Measurements from ENCODE around the gene GAS7. TPM values are rescaled to one million over a fixed set of nuclear protein-coding genes. Genes with fewer than 3 reads are reported as not detected.

Gene GAS7
- total and polyA plus RNA-seq, 3 experiments from 2014 or later, result 1.9 to 4.4 (median 3.3) TPM

DNA sequence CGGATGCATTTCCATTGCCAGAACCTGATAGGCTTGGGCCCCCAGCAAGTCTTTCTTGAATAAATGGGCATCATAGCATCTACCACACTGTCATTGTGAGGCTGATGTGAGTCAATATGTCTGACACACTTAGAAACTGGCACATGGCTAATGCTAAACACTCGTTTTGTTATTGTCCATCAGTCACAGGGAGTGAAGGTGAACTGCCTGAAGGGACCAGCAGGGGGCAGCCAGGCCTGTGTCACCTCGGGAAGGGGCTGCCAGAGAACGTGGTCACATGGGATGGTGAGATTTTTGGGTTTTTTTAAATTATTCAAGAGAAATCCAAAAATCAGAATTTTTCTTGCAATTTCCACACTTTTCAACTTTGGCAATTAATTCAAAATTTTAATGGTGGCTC lies 292.5 kb downstream of the GAS7 start:
- no peaks in the 10 kb centered on the region for H3K27me3 ChIP-seq (ENCODE audit: insufficient read depth, low read length, poor library complexity, severe bottlenecking)
- no peak overlapping the region for H3K27ac ChIP-seq (ENCODE audit: low read depth, low read length)
- ChIA-PET POLR2A (no interaction called here), CTCF (no interaction called here)
- H3K9me3 ChIP-seq (ENCODE audit: low read length), result no peaks in the 10 kb centered on the region
- no peaks in the 10 kb centered on the region for H3K36me3 Mint-ChIP-seq
- H3K27me3 Mint-ChIP-seq, result peaks cover 0 to 8% of the 10 kb centered on the region in 2 donors
- no peak overlapping the region for H3K27ac Mint-ChIP-seq
- no peak overlapping the region for H3K4me3 Mint-ChIP-seq
- H3K4me3 ChIP-seq (ENCODE audit: low read length), result no peak overlapping the region
- H3K36me3 ChIP-seq (ENCODE audit: insufficient read depth, low read length), result no peaks in the 10 kb centered on the region
- H3K4me1 Mint-ChIP-seq, result no peaks in the 10 kb centered on the region
- H3K4me1 ChIP-seq (ENCODE audit: insufficient read depth, low read length), result no peaks in the 10 kb centered on the region
- no peaks in the 10 kb centered on the region for H3K9me3 Mint-ChIP-seq
- no peak for DNase-seq

DNA sequence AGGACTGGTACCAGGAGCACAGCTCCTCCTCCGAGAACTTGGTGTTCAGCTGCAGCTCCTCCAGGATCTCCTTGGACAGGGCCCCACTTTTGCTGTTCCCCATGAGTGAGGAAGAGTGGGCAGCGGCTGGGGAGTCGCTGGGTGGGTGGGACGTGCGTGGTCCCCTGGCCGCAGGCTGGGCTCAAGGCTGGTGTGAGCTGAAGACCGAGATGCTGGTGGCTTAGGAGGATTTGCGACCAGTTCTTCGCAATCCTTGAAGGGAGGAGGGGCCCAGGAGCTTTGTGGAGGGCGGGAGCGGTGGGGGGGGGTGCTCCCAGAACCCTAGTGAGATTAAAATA lies 293.4 kb downstream of the GAS7 start, which contains the start of gene RCVRN:
Gene RCVRN, minus strand, starts transcription at position 194 of the 338 bp plus-strand sequence. Its CDS starts 91 bp downstream, at position 103.
- CTCF ChIA-PET, result no interaction called here
- H3K9me3 ChIP-seq (ENCODE audit: low read length), result no peaks in the 10 kb centered on the region
- H3K36me3 Mint-ChIP-seq, result no peaks in the 10 kb centered on the region
- H3K4me1 Mint-ChIP-seq, result no peaks in the 10 kb centered on the region
- H3K27ac ChIP-seq (ENCODE audit: low read depth, low read length), result no peak within 1 kb of the TSS
- H3K27me3 ChIP-seq (ENCODE audit: insufficient read depth, low read length, poor library complexity, severe bottlenecking), result no peaks in the 10 kb centered on the region
- POLR2A ChIA-PET, result no interaction called here
- H3K27me3 Mint-ChIP-seq, result peaks cover 2 to 8% of the 10 kb centered on the region in 2 donors
- DNase-seq, result no peak
- no peak within 1 kb of the TSS for H3K4me3 ChIP-seq (ENCODE audit: low read length)
- H3K4me1 ChIP-seq (ENCODE audit: insufficient read depth, low read length), result no peaks in the 10 kb centered on the region
- H3K36me3 ChIP-seq (ENCODE audit: insufficient read depth, low read length), result no peaks in the 10 kb centered on the region
- no peak within 1 kb of the TSS for H3K4me3 Mint-ChIP-seq
- H3K27ac Mint-ChIP-seq, result no peak within 1 kb of the TSS
- H3K9me3 Mint-ChIP-seq, result no peaks in the 10 kb centered on the region

DNA sequence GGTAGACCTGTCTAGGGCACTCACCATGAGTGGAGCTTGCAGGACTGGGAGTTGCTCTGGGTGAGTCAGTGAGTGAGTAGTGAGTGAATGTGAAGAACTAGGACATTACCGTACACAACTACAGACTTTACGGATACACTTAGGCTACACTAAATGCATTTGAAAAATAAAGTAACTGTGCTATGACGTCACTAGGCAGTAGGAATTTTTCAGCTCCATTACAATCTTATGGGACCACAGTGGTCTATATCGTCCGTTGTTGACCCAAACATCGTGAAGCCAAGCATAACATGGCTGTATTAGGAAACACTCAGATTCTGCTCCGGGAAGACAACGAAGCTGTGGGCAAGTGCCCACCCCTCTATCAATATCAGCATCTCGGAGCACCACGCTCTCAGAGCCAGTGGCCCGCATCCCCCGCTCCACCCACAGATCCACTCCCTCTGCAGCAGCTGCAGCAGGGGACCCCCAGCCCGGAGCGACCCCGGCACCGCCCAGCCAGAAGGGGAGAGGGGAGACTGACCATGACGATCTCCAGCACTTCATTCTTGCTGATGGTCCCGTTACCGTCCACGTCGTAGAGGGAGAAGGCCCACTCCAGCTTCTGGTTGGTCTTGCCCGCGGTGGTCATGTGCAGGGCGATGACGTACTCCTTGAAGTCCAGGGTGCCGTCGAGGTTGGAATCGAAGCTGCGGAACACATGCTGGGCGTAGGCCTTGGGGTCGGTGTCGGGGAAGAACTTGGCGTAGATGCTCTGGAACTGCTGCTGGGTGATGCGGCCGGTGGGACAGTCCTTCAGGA lies 293.9 kb downstream of the GAS7 start:
- Histone ChIP-seq H3K9me3 (ENCODE audit: low read length) (no peaks in the 10 kb centered on the region), H3K4me3 (ENCODE audit: low read length) (no peak overlapping the region), H3K27ac (ENCODE audit: low read depth, low read length) (no peak overlapping the region), H3K4me1 (ENCODE audit: insufficient read depth, low read length) (no peaks in the 10 kb centered on the region), H3K36me3 (ENCODE audit: insufficient read depth, low read length) (no peaks in the 10 kb centered on the region), H3K27me3 (ENCODE audit: insufficient read depth, low read length, poor library complexity, severe bottlenecking) (no peaks in the 10 kb centered on the region)
- Mint-ChIP-seq H3K4me3 (no peak overlapping the region), H3K27me3 (peaks cover 2 to 10% of the 10 kb centered on the region in 2 donors), H3K27ac (no peak overlapping the region), H3K36me3 (no peaks in the 10 kb centered on the region), H3K9me3 (no peaks in the 10 kb centered on the region), H3K4me1 (no peaks in the 10 kb centered on the region)
- ChIA-PET POLR2A (no interaction called here), CTCF (no interaction called here)
- DNase-seq, result no peak

DNA sequence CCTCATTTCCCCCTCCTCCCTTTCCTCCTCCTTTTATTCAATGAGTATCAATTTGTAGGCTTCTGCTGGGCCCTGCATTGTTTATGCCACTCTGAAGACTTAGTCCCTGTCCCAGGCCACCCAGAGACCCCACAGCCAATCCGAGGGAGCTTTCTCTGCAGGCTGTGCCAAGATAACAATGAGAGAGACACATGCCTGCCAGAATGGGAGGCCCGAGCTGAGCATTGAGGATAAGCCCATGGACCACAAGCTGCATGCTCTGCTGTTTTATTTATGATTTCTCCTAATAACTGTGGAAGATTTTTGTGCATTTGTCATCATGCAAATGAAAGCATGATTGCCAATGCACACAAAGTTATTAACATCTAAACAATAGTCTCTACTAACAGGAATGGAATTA lies 296.3 kb downstream of the GAS7 start:
- no peaks in the 10 kb centered on the region for H3K4me1 Mint-ChIP-seq
- Histone ChIP-seq H3K36me3 (ENCODE audit: insufficient read depth, low read length) (no peaks in the 10 kb centered on the region), H3K4me1 (ENCODE audit: insufficient read depth, low read length) (no peaks in the 10 kb centered on the region), H3K4me3 (ENCODE audit: low read length) (no peak overlapping the region), H3K27me3 (ENCODE audit: insufficient read depth, low read length, poor library complexity, severe bottlenecking) (no peaks in the 10 kb centered on the region), H3K9me3 (ENCODE audit: low read length) (no peaks in the 10 kb centered on the region), H3K27ac (ENCODE audit: low read depth, low read length) (no peak overlapping the region)
- POLR2A ChIA-PET, result no interaction called here
- no peaks in the 10 kb centered on the region for H3K9me3 Mint-ChIP-seq
- H3K36me3 Mint-ChIP-seq, result no peaks in the 10 kb centered on the region
- H3K27me3 Mint-ChIP-seq, result peaks cover 3 to 11% of the 10 kb centered on the region in 2 donors
- no peak for DNase-seq
- peak overlapping the region in 1 of 8 donors; percentile 90 for H3K27ac Mint-ChIP-seq
- CTCF ChIA-PET, result no interaction called here
- no peak overlapping the region for H3K4me3 Mint-ChIP-seq

DNA sequence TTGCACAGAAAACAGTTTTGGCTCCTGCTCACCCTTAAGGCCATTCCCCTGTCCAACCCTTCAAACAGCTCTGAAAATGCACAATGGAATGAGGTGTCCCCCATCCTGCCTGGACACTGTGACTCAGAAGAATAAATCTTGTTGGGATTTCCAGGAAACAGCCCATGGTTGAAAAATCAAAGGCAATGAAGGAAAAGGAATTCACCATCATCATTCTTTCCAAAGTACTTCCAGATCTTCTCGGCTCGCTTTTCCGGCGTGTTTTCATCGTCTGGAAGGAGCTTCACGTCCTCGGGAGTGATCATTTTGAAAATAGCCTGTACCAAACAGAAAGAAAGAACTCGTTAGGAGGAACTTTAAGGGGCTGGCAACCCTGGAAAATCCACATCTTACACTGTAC lies 297.6 kb downstream of the GAS7 start:
- CTCF ChIA-PET, result no interaction called here
- Histone ChIP-seq H3K27ac (ENCODE audit: low read depth, low read length) (no peak overlapping the region), H3K4me1 (ENCODE audit: insufficient read depth, low read length) (no peaks in the 10 kb centered on the region), H3K27me3 (ENCODE audit: insufficient read depth, low read length, poor library complexity, severe bottlenecking) (no peaks in the 10 kb centered on the region), H3K9me3 (ENCODE audit: low read length) (no peaks in the 10 kb centered on the region), H3K4me3 (ENCODE audit: low read length) (no peak overlapping the region), H3K36me3 (ENCODE audit: insufficient read depth, low read length) (no peaks in the 10 kb centered on the region)
- Mint-ChIP-seq H3K27me3 (peaks cover 4 to 16% of the 10 kb centered on the region in 2 donors), H3K4me3 (no peak overlapping the region), H3K27ac (no peak overlapping the region), H3K4me1 (no peaks in the 10 kb centered on the region), H3K36me3 (no peaks in the 10 kb centered on the region), H3K9me3 (no peaks in the 10 kb centered on the region)
- POLR2A ChIA-PET, result no interaction called here
- DNase-seq, result no peak

DNA sequence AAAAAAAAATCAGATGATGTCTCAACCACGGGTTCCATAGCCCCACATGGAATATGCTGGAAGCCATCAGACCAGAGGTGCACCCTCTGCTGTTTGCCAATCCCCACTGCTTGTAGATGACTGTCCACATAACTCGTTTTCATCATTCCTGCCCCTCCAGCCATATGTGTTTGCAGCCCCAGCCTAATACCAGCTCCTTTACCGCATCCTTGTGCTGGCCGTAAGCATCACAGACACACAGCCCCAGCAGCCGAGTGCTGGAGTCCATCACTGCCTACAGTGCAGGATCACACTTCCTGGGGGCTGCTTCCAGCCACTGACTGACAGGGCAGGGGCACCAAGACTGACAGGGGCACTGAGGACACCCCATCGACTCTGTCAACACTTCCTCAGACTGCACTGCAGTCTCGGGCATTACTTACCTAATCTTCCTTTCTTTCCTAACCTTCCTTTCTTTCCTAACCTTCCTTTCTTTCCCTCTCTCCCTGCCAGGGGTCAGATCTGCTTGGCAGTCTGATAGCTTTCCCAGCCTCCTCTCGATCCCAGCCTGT lies 298.3 kb downstream of the GAS7 start:
- H3K4me1 ChIP-seq (ENCODE audit: insufficient read depth, low read length), result no peaks in the 10 kb centered on the region
- H3K9me3 ChIP-seq (ENCODE audit: low read length), result no peaks in the 10 kb centered on the region
- ChIA-PET CTCF (no interaction called here), POLR2A (no interaction called here)
- H3K27me3 ChIP-seq (ENCODE audit: insufficient read depth, low read length, poor library complexity, severe bottlenecking), result no peaks in the 10 kb centered on the region
- H3K4me3 ChIP-seq (ENCODE audit: low read length), result no peak overlapping the region
- H3K4me1 Mint-ChIP-seq, result no peaks in the 10 kb centered on the region
- peak overlapping the region in 1 of 7 donors; percentile 49 for H3K4me3 Mint-ChIP-seq
- H3K27ac ChIP-seq (ENCODE audit: low read depth, low read length), result no peak overlapping the region
- peak overlapping the region in 1 of 8 donors; percentile 8 for H3K27ac Mint-ChIP-seq
- H3K9me3 Mint-ChIP-seq, result no peaks in the 10 kb centered on the region
- H3K36me3 ChIP-seq (ENCODE audit: insufficient read depth, low read length), result no peaks in the 10 kb centered on the region
- H3K36me3 Mint-ChIP-seq, result no peaks in the 10 kb centered on the region
- peaks cover 4 to 16% of the 10 kb centered on the region in 2 donors for H3K27me3 Mint-ChIP-seq
- no peak for DNase-seq

DNA sequence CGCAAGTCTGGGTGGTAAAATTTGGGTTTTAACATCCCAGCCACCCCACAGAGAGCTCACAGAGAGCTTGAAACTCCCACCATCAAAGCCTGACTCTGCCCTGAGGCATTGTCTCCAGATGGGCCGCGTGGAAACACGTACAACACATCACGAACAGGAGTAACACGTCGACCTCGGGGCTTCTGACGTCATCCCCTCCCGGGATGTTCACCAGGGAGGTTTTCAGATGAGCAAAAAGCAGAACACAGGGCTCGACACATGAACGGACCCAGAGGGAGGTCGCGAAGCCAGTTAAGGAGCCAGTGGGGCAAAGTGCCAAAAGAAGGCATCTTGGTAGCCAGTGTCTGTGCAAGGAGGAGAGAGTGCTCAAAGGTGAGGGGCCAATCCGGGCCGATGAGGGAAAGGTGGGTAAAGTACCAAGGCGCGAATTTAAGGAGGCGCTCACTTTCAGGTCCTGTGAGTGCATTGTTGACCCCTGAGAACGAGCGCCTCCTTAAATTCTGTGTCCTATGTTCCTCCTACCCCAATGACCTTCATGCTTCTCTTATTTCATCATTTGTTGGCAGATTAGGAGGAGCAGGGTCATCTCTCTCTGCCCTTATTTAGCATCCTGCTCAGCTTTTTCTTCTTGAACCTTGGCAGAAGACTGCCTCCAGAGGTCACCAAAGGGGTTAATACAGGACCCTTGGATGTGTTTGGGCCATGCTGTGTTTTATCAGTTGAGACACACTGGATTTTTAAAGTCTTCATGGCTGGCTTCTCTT lies 298.9 kb downstream of the GAS7 start:
- Histone ChIP-seq H3K4me3 (ENCODE audit: low read length) (no peak overlapping the region), H3K4me1 (ENCODE audit: insufficient read depth, low read length) (no peaks in the 10 kb centered on the region), H3K27me3 (ENCODE audit: insufficient read depth, low read length, poor library complexity, severe bottlenecking) (no peaks in the 10 kb centered on the region), H3K27ac (ENCODE audit: low read depth, low read length) (no peak overlapping the region), H3K9me3 (ENCODE audit: low read length) (no peaks in the 10 kb centered on the region), H3K36me3 (ENCODE audit: insufficient read depth, low read length) (no peaks in the 10 kb centered on the region)
- no peak for DNase-seq
- no peak overlapping the region for H3K27ac Mint-ChIP-seq
- no peak overlapping the region for H3K4me3 Mint-ChIP-seq
- H3K9me3 Mint-ChIP-seq, result no peaks in the 10 kb centered on the region
- H3K4me1 Mint-ChIP-seq, result no peaks in the 10 kb centered on the region
- H3K36me3 Mint-ChIP-seq, result no peaks in the 10 kb centered on the region
- peaks cover 4 to 19% of the 10 kb centered on the region in 2 donors for H3K27me3 Mint-ChIP-seq
- CTCF ChIA-PET, result no interaction called here
- POLR2A ChIA-PET, result no interaction called here

DNA sequence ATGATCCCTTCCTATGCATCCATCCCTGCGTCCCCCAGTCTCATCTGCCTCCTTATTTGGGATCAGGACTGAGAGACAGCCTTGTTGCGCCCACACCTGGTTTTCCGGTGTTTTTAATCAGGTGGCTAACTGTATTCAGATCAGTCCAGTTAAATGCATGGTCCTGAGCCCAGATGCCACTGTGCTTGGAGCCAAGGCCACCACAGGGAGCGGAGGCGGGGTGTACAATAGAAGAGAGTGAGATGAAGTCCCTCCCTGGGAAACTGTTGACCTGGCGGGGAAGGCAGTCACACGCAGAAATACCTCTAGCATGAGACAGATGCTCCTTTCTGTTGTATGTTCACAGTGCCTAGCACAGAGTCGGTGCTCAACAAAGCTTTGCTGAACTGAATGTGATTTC lies 299.6 kb downstream of the GAS7 start:
- no peaks in the 10 kb centered on the region for H3K27me3 ChIP-seq (ENCODE audit: insufficient read depth, low read length, poor library complexity, severe bottlenecking)
- no peaks in the 10 kb centered on the region for H3K36me3 ChIP-seq (ENCODE audit: insufficient read depth, low read length)
- CTCF ChIA-PET, result no interaction called here
- POLR2A ChIA-PET, result no interaction called here
- H3K27ac ChIP-seq (ENCODE audit: low read depth, low read length), result no peak overlapping the region
- Mint-ChIP-seq H3K36me3 (no peaks in the 10 kb centered on the region), H3K4me3 (no peak overlapping the region), H3K27me3 (peaks cover 6 to 25% of the 10 kb centered on the region in 2 donors), H3K4me1 (no peaks in the 10 kb centered on the region), H3K27ac (no peak overlapping the region), H3K9me3 (no peaks in the 10 kb centered on the region)
- H3K4me3 ChIP-seq (ENCODE audit: low read length), result no peak overlapping the region
- no peaks in the 10 kb centered on the region for H3K9me3 ChIP-seq (ENCODE audit: low read length)
- DNase-seq, result no peak
- H3K4me1 ChIP-seq (ENCODE audit: insufficient read depth, low read length), result no peaks in the 10 kb centered on the region

Data from CD8-positive, alpha-beta memory T cell (primary cell).